Thoracic aorta (tissue), 2 donors: ENCODE measurements around the gene ITGAL. TPM values are rescaled to one million over a fixed set of nuclear protein-coding genes. Genes with fewer than 3 reads are reported as not detected.
A peak's percentile ranks its signal among the peaks of the same experiment; 100 is the strongest.
"Not testable (repeated sequence)": the region's sequence is repeated elsewhere in the genome, so short reads cannot be mapped to it uniquely, and the experiment has no call there.

ENCODE experiments used
- ATAC-seq: fragments of 150-250 bp; one replicate; pipeline ENCODE4 v1.8.0; 2017; ENCODE audit warnings: low read depth; ENCODE audit not compliant: insufficient number of reproducible peaks, low FRiP score
- DNase-seq: peaks from one replicate; pipeline ENCODE4 v3.0.0-alpha.2; 2020; ENCODE audit warnings: low spot score
- H3K27ac ChIP-seq, 2 donors: fragments of 200-600 bp; sonication (generic); 1 replicate in 1 of 2; 2 replicates in 1 of 2; pipeline ENCODE4 v1.5.1; 2016; ENCODE audit warnings: mild to moderate bottlenecking in 2 of 2, moderate library complexity in 2 of 2
- H3K27me3 ChIP-seq: fragments of 200-600 bp; sonication (generic); replicated peaks from 2 replicates; pipeline ENCODE4 v1.6.0; 2016; ENCODE audit warnings: mild to moderate bottlenecking; ENCODE audit not compliant: insufficient read depth
- H3K36me3 ChIP-seq: fragments of 200-600 bp; sonication (generic); one replicate; pipeline ENCODE4 v1.5.1; 2016
- H3K4me1 ChIP-seq, 2 donors: fragments of 200-600 bp; sonication (generic); 1 replicate in 1 of 2; 2 replicates in 1 of 2; pipeline versions ENCODE4 v1.5.1 to v1.6.0; 2016; ENCODE audit warnings: low read depth in 2 of 2, mild to moderate bottlenecking in 1 of 2; ENCODE audit not compliant: control insufficient read depth in 1 of 2
- H3K4me3 ChIP-seq: fragments of 200-600 bp; sonication (generic); 2 replicates; pipeline ENCODE4 v1.5.1; 2016; ENCODE audit warnings: mild to moderate bottlenecking
- H3K9me3 ChIP-seq: fragments of 200-600 bp; sonication (generic); 2 replicates; pipeline ENCODE4 v1.5.1; 2016
- total RNA-seq, 2 donors: library from RNA; depleted of rRNA; stranded (reverse); fragments of >200 nt; gene quantifications; one replicate each; pipeline versions ENCODE4 v1.1.0 to v1.2.3, GENCODE V29; 2016
- TF ChIP-seq, protein P1 (sequence below): fragments of 200-600 bp; sonication (generic); IDR thresholded peaks from one replicate; pipeline ENCODE4 v1.5.1; 2019; ENCODE audit warnings: antibody characterized with exemption

The ITGAL gene
- total RNA-seq, 2 donors from 2014 or later = 3.2 to 5.4 TPM

DNA sequence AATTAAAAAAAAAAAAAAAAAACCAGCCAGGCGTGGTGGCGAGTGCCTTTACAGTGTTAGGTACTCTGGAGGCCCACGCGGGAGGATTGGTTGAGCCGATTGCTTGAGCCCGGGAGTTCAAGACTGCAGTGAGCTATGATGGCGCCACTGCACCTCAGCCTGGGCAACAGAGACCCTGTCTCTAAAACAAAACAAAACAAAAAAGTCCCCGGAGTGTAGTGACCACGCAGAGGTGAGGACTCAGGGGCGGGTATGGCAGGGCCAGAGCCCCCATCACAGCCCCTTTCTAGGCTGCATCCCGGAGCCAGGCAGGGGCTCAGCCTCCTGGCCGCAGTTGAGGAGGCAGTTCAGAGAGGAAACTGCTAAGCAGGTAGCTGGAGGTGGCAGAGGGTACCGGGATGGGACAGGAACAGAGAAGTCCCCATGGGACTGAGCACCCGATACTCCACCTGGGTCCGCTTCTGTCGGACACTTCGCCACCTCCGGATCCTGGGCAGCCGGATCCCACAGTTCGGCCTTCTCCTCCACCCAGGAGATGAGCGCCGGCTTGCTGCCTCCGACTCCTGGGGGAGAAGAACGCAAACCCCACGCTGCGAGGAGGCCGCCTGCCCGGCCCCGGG, 61.3 kb downstream of the ITGAL start:
- Histone ChIP-seq H3K27ac (peak overlapping the region; percentile 91 to 94), H3K27me3 (no peaks in the 10 kb centered on the region), H3K36me3 (peaks cover 9% of the 10 kb centered on the region), H3K9me3 (no peaks in the 10 kb centered on the region), H3K4me3 (peak overlapping the region; percentile 74), H3K4me1 (peaks cover 16 to 25% of the 10 kb centered on the region in 2 donors)
- TF ChIP-seq, protein P1, sequence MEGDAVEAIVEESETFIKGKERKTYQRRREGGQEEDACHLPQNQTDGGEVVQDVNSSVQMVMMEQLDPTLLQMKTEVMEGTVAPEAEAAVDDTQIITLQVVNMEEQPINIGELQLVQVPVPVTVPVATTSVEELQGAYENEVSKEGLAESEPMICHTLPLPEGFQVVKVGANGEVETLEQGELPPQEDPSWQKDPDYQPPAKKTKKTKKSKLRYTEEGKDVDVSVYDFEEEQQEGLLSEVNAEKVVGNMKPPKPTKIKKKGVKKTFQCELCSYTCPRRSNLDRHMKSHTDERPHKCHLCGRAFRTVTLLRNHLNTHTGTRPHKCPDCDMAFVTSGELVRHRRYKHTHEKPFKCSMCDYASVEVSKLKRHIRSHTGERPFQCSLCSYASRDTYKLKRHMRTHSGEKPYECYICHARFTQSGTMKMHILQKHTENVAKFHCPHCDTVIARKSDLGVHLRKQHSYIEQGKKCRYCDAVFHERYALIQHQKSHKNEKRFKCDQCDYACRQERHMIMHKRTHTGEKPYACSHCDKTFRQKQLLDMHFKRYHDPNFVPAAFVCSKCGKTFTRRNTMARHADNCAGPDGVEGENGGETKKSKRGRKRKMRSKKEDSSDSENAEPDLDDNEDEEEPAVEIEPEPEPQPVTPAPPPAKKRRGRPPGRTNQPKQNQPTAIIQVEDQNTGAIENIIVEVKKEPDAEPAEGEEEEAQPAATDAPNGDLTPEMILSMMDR = no peak
- ATAC-seq (no peak), DNase-seq (no peak)

DNA sequence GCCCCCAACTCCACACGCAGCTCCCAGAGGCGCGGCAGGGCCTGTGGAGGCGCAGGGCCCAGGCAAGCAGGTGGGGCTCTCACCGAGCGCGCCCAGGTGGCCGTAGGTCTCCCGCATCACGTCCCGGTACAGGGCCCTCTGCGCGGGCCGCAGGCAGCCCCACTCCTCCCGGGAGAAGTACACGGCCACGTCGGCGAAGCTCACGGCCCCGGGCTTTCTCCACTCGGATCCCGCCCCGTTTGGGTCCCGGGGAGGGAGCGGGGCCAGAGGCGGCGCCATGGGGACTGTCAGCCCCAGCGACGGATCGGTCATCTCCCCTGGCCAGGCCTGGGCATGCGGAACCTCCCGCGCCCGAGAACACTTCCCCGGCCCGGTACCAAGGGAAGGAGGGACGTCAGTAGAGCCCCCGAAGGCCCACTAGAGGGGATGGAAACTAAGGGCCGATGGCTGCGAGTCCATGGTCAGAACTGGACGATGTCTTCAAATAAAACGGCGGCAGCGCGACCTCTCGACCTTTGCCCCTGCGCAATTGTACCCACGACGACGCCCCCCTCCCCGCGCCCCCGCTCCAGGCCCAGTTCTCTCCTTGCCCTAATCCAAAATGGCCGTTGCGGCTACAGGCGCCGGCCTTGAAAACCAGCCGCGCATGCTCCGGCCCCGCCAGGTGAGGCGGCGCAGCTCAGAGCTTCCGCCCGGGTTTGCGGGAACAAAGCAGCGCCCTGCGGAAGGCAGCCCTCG, 62.0 kb downstream of the ITGAL start, which contains the start of gene ZNF747:
Gene ZNF747 (minus strand): TSS at position 491 of the 738 bp plus-strand sequence. CDS start 179 bp downstream, at position 312.
- TF ChIP-seq, protein P1 = no peak
- DNase-seq = peak; percentile 81

DNA sequence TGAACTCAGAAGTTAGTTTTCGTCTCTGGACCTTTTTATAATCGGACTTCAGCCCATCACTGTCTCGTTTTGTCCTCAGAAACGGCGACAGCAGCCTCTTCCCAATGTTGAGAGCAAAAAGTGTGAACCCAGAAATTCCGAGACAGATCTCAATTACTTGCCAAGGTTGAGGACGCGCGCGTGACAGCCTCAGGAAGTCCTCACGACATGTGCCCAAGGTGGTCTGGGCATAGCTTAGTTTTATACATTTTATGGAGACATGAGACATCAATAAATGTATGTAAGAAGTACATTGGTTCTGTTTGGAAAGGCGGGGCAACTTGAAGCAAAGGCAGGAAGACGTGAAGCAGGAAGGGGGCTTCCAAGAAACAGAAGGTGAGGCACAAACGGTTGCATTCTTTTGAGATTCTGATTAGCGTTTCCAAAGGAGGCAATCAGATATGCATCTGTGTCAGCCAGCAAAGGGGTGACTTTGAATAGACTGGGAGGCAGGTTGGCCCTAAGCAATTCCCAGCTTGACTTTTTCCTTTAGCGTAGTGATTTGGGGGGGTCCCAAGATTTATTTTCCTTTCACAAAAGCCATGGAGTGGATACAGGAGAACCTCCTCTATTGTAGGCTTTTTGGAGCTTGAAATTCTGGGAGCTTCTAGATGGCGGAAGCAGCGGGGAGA, 62.7 kb downstream of the ITGAL start:
- DNase-seq = no peak
- peak overlapping the region; percentile 74 for H3K4me3 ChIP-seq
- peaks cover 16 to 25% of the 10 kb centered on the region in 2 donors for H3K4me1 ChIP-seq
- H3K9me3 ChIP-seq = no peaks in the 10 kb centered on the region
- H3K36me3 ChIP-seq = peaks cover 9% of the 10 kb centered on the region
- TF ChIP-seq, protein P1 = no peak
- H3K27me3 ChIP-seq = no peaks in the 10 kb centered on the region
- H3K27ac ChIP-seq = peak overlapping the region; percentile 91 to 94
- ATAC-seq = peak; percentile 16

More for the DNA sequence above, 62.0 kb downstream of the ITGAL start, which contains the start of gene ZNF747:
- Histone ChIP-seq H3K9me3 (no peaks in the 10 kb centered on the region), H3K27me3 (no peaks in the 10 kb centered on the region), H3K27ac (peak within 1 kb of the TSS; percentile 91 to 94), H3K36me3 (peaks cover 9% of the 10 kb centered on the region), H3K4me3 (peak within 1 kb of the TSS; percentile 74), H3K4me1 (peaks cover 16 to 25% of the 10 kb centered on the region in 2 donors)
- ATAC-seq = peak; percentile 62

DNA sequence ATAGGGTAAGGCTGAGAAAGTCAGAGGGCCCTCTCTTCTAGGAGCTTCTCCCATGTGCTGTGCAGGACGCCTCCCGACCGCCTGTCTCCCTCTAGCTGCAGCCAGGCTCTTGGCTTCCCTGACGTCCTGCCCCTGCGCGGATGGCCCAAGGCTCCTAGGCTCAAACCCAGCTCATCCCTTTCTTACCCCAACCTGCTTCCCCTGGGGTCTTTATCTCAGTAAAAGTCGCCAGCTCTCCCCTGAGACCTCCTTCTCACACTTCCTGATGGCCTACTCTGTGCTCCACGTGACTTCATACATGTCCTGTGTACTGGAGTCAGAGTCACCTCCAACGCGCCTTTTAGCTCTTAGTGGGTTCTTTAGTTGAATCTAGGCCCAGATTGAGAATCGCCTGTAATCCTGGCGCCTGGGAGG, 63.2 kb downstream of the ITGAL start:
- Histone ChIP-seq H3K27ac (peak overlapping the region; percentile 91 to 94), H3K27me3 (no peaks in the 10 kb centered on the region), H3K36me3 (peaks cover 6% of the 10 kb centered on the region), H3K4me1 (peaks cover 16 to 25% of the 10 kb centered on the region in 2 donors), H3K9me3 (no peaks in the 10 kb centered on the region), H3K4me3 (peak overlapping the region; percentile 74)
- peak; percentile 19 for ATAC-seq
- no peak for DNase-seq
- TF ChIP-seq, protein P1 = no peak

DNA sequence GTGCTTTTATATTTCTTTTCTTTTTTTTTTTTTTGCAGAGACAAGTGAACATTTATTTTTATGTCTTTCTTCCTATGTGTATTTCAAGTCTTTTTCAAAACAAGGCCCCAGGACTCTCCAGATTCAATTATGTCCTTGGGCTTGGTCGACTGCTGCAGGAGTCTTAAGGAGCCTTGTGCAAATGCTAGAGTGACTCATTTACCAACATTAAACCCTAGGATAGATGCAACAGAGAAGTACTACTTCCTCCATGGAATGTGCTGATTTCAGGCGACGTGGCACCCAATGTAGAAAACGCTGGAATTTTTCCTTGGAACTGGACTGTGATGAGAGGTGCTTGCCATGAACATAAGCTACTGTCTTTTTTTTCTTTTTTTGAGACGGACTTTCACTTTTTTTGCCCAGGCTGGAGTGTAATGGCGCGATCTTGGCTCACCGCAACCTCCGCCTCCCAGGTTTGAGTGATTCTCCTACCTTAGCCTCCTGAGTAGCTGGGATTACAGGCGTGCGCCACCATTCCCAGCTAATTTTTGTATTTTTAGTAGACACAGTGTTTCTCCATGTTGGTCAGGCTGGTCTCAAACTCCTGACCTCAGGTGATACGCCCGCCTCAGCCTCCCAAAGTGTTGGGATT, 64.0 kb downstream of the ITGAL start:
- DNase-seq, H3K27ac ChIP-seq: not testable (repeated sequence)

More for the DNA sequence above, 64.0 kb downstream of the ITGAL start:
- H3K9me3 ChIP-seq, ATAC-seq, H3K27me3 ChIP-seq, H3K36me3 ChIP-seq: not testable (repeated sequence)
- peaks cover 16 to 25% of the 10 kb centered on the region in 2 donors for H3K4me1 ChIP-seq
- H3K4me3 ChIP-seq = peak overlapping the region; percentile 74
